Stimulated activated CD4-positive, alpha-beta T cell treated with anti-CD3 and anti-CD28 coated beads, Interleukin-2, amount 100 ng/mL, for 24 hours (primary cell): ENCODE measurements around the gene MOB3C.

Experiments used
- DNase-seq, 2 donors: peaks; one replicate each; pipeline ENCODE4 v3.0.0-alpha.2; 2020

The MOB3C gene

DNA sequence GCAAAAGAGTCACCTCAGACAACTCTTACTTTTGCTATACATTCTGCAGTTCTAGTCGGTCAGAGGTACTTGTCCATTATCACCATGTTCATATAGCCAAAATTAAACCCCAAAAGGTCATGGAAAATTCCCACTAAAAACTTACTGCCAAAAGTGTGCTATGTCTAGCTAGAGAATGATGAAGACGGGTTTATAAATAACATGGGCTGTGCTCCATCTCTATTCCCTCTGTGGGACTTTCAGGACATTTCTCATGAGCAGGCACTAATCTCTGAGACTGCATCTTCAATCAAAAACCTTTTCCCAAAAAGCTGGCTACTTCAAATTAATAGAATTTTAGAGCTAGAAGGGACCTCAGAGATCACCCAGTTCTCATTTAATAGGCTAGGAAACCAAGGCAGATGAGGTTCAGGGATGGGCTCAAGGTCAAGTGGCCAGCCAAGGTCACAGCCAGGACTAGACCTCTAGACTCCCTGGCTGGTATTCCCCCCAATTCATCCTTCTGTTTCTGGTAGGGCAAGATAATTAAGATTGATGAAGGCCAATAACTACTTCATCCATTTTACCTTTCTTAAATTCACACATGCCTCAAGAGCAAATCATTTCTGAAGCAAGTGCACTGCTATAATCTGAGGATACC lies 21.0 kb upstream of the MOB3C start:
- no peak for DNase-seq

DNA sequence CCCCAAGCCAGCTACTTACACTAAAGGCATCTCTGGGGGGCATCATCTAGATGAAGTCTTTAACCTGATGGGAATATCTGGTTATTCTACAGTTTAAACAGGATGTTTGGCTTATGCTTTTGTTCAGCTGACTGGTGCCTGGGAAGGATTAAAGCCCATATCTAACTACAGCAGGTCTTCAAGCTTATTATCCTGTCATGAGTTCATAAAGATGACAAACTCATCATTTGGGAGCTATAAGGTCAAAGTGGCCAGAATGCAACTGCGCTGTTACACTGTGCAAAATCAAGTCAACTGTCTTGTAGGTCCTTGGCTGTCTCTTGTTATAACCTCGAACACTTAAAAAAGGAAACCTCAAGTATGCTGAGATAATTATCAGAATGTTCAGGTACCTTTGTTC lies 18.6 kb upstream of the MOB3C start:
- no peak for DNase-seq

- DNase-seq = no peak
These were observed 14.1 kb upstream of the MOB3C start for GRCh38 chr1:46630719-46631118.

GRCh38 chr1:46623743-46624644 lies 7.4 kb upstream of the MOB3C start:
- DNase-seq = no peak

DNA sequence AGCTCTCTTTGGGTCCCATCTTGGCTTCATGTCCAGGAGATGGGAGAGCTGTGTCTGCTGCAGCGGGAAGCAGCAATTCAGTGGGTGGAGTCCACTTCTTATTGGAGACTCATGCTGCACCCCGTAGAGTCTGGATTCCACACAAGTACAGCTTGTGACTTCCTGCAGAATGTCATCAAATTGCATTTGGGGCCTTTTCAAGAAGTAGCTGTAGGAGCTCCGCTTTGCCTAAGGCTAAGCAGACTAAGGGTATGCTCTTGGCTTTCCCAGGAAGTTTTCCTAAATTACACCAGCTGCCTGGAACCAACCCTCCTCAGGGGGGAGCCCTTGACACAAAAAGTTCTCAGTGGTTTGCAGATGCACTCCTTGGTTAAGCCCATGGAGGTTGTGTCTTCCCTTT lies 5.7 kb upstream of the MOB3C start:
- DNase-seq = no peak

DNA sequence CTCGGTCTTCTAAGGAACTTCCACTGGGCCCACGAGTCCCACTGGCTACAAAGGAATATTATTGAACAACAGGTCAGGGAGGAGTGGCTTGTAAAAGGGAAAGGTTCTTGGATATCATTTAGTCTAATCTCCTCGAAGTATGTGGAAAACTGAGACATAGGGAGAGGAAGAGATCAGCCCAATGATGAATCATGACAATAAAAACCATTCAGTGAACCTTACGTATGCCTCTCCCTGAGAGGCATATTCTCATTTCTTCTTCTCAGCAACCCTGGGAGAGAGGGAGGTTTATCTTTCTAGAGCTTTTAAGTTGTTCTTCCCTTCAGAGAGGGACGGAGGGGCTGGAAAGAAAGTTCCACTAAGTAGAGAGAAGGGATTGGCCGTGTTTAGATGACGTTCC lies 5.3 kb upstream of the MOB3C start:
- no peak for DNase-seq

DNA sequence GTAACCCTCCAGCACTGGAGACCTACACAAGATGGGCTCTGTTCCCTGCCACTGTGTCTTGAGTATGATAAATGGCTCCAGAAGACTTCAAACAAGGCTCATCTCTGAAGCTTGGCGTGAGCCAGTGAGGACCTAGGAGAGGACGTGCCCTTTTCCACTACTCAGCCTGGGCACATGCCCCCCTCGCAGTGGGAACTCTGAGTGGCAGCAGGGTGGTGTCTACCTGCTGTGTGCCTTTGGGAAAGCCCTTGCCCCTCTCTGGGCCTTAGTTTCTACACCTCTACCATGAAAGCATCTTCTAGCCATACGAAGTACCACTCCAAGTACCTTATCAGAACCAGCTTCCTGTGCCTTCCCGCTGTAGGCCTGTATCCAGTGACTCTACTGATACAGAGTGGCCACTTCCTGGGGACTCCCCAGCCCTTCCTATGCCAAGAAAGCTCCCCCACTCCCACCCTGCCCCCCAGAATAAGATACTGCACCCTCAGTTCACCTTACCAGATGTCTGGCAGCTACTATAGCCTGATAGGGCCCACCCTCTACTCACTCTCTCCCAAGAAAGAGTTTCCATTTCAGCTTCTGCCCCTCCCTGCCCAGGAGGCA lies 3.1 kb upstream of the MOB3C start:
- DNase-seq = no peak

- no peak for DNase-seq
These were observed 2.3 kb upstream of the MOB3C start for GRCh38 chr1:46618754-46619415.

DNA sequence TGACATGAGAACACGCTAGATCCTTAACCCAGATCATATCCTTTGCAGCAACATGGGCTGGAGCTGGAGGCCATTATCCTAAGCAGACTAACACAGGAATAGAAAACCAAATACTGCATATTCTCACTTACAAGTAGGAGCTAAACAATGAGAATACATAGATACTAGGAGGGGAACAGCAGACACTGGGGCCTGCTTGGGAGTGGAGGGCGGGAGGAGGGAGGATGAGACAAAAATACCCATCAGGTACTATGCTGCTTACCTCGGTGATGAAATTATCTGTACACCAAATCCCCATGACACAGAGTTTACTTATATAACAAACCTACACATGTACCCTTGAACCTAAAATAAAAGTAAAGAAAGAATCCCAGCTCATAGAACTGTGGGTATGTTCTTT lies 1.2 kb upstream of the MOB3C start:
- DNase-seq = no peak

DNA sequence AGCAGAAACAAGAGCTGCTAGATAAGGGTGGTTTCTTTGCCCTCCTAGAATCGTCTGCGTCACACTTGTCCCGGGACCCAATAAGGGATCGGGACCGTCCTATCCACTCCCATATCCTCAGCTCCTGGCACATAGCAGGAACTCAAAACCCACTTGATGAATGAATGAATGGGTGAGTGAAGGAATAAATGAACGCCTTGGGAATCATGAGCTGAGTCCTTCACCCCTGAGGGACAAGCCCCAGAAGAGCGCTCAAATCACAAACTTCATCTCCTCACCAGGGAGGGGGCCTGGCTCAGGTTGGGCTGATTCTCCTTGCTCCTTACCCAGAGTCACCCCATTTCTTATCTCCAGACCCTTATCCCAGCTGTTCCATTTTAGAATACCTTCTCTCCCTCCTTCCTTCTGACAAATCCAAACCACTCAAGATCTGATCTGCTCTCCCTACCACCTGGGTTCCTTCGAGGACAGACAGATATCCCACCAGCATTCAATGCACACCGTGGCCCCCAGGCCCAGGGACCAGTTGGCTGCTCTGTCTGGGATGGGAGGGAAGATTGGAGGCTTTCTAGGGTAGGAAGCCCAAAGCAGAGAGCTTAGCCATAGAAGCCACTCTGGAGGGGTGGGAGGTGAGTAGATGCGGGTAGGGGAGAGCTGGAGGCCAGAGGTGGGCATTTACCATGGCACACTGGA lies 643 bp upstream of the MOB3C start:
- no peak for DNase-seq

DNA sequence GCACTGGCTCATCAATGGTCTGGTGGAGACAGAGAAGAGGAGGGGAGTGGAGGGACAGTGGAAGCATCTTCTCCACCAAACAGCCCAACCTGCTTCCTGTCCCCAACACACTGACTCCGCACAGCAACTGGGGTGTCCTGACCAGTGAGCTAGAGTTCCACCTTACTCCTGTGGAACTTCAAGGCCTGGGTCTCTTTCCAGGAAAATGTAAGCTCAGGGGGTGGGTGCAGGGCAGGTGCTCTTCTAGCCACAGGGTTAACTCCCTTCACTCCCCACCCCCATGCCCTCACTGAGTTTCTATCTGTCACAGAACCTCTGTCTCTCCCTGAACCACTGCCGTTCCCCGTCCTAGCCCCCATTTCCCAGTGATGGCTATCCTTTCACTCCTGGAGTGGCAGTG lies 876 bp downstream of the MOB3C start:
- peak; percentile 21 to 25 for DNase-seq

- no peak for DNase-seq
These were observed 1.5 kb downstream of the MOB3C start for GRCh38 chr1:46615088-46615487.

DNA sequence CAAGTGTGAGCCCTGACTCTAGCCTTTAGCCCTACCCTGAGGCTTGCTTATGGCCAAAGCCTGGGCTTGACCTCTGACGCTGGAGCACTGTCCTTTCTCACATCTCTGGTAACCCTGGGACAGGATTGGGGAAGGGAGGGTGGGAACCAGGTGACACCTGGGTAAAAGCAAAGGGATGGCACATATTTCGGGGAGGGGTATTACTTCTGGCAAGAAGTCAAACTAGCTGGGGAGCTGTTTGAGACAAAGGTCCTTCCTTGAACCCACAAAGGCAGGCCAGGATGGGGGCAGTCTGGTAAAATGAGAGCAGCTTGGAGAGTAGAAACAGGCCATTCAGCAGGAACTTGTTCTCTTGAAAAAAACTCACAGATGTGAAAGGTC lies 2.0 kb downstream of the MOB3C start:
- no peak for DNase-seq

DNA sequence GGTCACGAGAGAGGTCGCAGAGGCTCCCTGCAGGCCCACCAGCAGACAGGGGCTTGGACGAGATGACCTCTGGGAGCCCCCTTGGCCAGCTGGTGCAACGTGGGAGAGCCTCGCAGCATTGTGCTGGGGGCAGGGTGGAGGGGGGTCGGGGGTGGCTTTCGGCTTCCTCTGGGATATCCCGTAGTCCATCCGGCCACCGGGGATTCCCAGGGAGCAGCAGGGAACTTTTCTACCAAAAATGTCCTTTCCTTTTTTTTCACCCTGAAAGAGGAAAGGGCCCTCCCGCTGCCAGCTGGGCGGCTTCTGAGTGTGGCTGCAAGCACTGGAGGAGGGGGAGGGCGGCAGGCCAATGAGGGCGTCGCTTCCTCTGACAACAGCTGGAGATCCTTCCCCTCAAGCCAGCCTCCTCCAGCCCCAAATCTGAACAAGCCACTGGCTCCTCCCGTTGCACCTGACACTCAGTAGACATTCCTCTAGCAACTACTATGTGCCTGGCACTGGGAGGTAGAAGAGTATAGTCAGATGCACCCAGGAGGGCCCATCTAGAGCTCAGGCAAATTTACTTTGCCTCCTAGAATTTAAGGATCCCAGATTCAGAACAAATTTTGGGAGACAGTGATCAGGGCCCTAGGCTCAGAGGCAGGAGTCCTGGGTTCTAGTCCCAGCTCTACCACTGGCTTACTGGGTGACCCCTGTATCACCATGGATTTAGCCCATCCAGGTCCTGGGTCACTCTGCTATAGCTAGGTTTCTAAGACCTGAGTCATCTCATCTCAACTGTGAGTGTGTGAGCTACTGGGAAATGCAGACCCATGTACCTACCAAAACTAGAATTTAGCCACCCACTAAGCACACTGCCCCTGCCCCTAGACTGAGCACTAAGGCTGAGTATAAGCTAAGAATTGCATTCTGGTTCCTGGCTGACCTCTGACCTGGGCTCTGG lies 2.7 kb downstream of the MOB3C start:
- DNase-seq = peak; percentile 29 to 41

- DNase-seq = no peak
These were observed 3.5 kb downstream of the MOB3C start for GRCh38 chr1:46612937-46613660.

GRCh38 chr1:46611691-46612221 lies 4.9 kb downstream of the MOB3C start:
- DNase-seq = no peak

DNA sequence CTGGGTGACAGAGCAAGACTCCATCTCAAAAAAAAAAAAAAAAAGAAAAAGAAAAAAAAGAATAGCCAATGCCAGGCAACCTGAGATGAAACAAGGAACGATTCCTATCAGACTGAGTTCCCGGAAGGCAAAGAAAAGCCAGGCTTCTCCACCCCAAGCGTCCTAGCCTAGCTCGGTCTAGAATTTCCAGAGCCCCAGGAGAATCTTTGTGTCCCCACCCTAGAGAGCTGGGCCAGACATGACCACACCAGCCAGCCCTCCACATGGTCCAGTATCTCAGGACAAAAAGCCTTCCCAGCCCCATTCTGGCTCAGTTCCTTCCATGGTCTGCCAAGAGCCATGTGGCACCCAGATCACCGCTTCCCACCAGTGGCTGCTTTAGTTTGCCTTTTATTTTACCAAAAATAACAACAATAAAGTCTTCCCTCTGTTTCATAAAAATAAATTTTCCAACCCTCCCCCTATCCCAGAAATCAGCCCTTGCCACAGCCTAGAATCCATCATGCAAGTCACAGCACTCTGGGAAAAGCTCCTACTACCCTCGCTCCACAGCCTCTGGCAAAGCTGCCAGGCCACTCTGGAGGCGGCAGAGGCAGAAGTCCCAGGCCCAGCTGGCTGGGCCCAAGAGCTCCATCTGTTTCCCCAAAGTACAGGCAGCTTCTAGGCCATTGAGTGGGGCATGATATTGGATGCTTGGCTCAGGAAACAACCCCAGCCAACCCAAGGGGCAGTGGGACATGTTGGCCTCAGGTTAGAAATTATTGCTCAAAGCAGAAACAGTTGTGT lies 9.1 kb downstream of the MOB3C start:
- DNase-seq = no peak

DNA sequence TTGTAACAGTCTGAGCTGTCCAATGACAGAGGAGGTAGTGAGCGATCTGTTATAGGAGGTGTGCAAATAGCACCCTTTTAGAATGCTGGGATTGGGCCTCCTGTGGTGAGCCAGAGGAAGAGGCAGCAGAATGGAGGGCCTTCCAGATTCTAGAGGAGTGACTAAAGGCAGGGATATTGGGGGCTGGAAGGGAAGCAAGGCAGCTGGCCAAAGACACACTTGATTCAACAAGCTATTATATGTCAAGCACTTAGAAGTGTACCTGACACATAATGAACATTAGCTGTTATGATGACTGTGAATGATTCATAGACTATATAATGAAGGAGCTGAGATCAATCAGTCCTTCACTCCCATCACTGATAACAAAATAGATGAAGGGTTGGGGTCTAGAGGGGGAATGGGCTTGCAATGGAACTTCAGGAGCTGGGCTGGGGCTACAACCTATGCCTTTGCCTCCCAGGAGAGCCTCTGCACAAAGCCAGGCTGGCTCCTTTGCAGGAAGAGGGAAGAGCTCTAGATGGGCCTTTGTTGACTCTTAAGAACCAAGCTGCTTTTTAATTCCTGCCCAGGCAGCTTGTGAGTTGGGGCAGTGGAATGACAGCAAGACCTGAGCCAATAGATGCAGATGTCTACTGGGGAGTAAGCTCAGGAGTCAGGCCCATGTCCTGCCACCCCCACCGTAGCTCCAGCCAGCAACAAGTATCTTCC lies 10.2 kb downstream of the MOB3C start:
- DNase-seq = no peak

GRCh38 chr1:46605232-46605631 lies 11.4 kb downstream of the MOB3C start:
- DNase-seq = no peak
